Activated naive CD4-positive, alpha-beta T cell treated with anti-CD3 and anti-CD28 coated beads for 36 hours (primary cell): ENCODE measurements around the gene IGSF1. TPM values are rescaled to one million over a fixed set of nuclear protein-coding genes. Genes with fewer than 3 reads are reported as not detected.

Experiments used
- CTCF ChIA-PET: fragments of 350-600 bp; sonication (Branson Sonifier 250); formaldehyde crosslinking; loops from one replicate; lab custom pipeline; 2021; ENCODE audit warnings: antibody characterized with exemption; lab: Charles Lee
- DNase-seq: peaks from one replicate; pipeline ENCODE4 v3.0.0-alpha.2; 2020
- H3K27ac Mint-ChIP-seq: one replicate; pipeline ENCODE4 v1.8.0; 2021; ENCODE audit warnings: mild to moderate bottlenecking, mixed read lengths
- H3K27me3 Mint-ChIP-seq: one replicate; pipeline ENCODE4 v1.8.0; 2021; ENCODE audit warnings: low read depth, mixed read lengths
- H3K36me3 Mint-ChIP-seq: one replicate; pipeline ENCODE4 v1.8.0; 2021; ENCODE audit warnings: low read depth, mixed read lengths
- H3K4me1 Mint-ChIP-seq: one replicate; pipeline ENCODE4 v1.8.0; 2021; ENCODE audit warnings: low read depth, mixed read lengths
- H3K4me3 Mint-ChIP-seq: one replicate; pipeline ENCODE4 v1.8.0; 2021; ENCODE audit warnings: mild to moderate bottlenecking, moderate library complexity, mixed read lengths
- H3K9me3 Mint-ChIP-seq: one replicate; pipeline ENCODE4 v1.8.0; 2021; ENCODE audit warnings: mixed read lengths
- intact Hi-C: fragments of 100-400 bp; cut with micrococcal nuclease; formaldehyde crosslinking; loops from one replicate; pipeline ENCODE4 v1.15.1; 2023
- total RNA-seq, 2 experiments: library from RNA; stranded (reverse); gene quantifications; one replicate each; pipeline ENCODE4 v1.2.3, GENCODE V29; 2021

IGSF1 gene
- total RNA-seq, 2 experiments from 2014 or later, result not detected

DNA sequence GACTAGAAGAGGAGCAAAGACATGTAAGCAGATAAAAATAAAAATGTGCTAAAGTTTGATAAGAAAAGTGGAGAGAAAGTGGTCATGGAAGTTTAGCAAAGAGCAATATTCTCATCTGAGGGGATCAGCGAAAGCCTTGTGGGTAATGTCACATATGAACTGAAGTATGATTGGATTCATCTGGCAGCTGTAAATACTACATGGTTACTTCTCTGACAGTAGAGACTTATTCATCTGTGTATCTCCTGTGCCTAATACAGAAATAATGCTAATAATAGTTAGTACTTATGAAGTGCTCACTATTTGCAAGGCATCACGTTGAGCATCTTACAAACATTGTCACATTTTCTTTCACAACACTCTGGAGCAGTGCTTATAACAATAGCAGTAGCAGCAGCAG lies 8.9 kb upstream of the IGSF1 start:
- DNase-seq, result no peak
- Mint-ChIP-seq H3K27ac (no peak overlapping the region), H3K4me3 (no peak overlapping the region), H3K36me3 (no peaks in the 10 kb centered on the region), H3K4me1 (no peaks in the 10 kb centered on the region), H3K27me3 (no peaks in the 10 kb centered on the region), H3K9me3 (no peaks in the 10 kb centered on the region)
- intact Hi-C loops, result no loop called here
- CTCF ChIA-PET, result no interaction called here

DNA sequence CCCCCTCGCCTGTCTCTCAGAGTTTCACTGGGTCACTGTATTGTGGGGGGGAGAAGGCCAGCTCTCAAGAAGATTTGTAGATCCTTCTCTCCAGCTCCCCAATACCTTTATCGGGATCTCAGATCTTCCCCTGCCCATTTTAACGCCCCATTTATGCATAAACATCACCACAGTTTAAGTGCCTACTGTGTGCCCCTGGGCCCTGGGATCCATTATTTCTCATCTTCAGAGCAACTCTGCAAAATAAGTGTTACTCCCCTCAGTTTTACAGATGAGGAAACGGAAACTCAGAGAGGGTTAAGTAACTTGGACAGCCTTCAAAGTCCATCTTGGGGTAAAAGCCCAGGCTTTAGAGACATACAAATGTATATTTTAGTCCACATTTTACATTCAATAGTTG lies 421 bp upstream of the IGSF1 start:
- peaks cover 6% of the 10 kb centered on the region for H3K27me3 Mint-ChIP-seq
- CTCF ChIA-PET, result no interaction called here

GRCh38 chrX:131288188-131288587 lies 918 bp downstream of the IGSF1 start:
- Mint-ChIP-seq H3K9me3 (no peaks in the 10 kb centered on the region), H3K27ac (no peak overlapping the region), H3K27me3 (peaks cover 6% of the 10 kb centered on the region), H3K4me1 (no peaks in the 10 kb centered on the region), H3K4me3 (no peak overlapping the region), H3K36me3 (no peaks in the 10 kb centered on the region)
- DNase-seq, result no peak
- CTCF ChIA-PET, result no interaction called here
- intact Hi-C loops, result no loop called here

More for the DNA sequence above, 421 bp upstream of the IGSF1 start:
- H3K36me3 Mint-ChIP-seq, result no peaks in the 10 kb centered on the region
- no peak overlapping the region for H3K27ac Mint-ChIP-seq
- intact Hi-C loops, result no loop called here
- DNase-seq, result no peak
- no peak overlapping the region for H3K4me3 Mint-ChIP-seq
- no peaks in the 10 kb centered on the region for H3K9me3 Mint-ChIP-seq
- H3K4me1 Mint-ChIP-seq, result no peaks in the 10 kb centered on the region

- intact Hi-C loops, result no loop called here
- Mint-ChIP-seq H3K9me3 (no peaks in the 10 kb centered on the region), H3K27me3 (peaks cover 6% of the 10 kb centered on the region), H3K36me3 (no peaks in the 10 kb centered on the region), H3K4me3 (no peak overlapping the region), H3K27ac (no peak overlapping the region), H3K4me1 (no peaks in the 10 kb centered on the region)
- no peak for DNase-seq
- CTCF ChIA-PET, result no interaction called here
These were observed 1.4 kb downstream of the IGSF1 start for GRCh38 chrX:131287560-131288179.

GRCh38 chrX:131279617-131280016 lies 9.5 kb downstream of the IGSF1 start:
- no peaks in the 10 kb centered on the region for H3K9me3 Mint-ChIP-seq
- CTCF ChIA-PET, result no interaction called here
- H3K36me3 Mint-ChIP-seq, result no peaks in the 10 kb centered on the region
- intact Hi-C loops, result no loop called here
- no peaks in the 10 kb centered on the region for H3K4me1 Mint-ChIP-seq
- peaks cover 8% of the 10 kb centered on the region for H3K27me3 Mint-ChIP-seq
- H3K27ac Mint-ChIP-seq, result no peak overlapping the region
- DNase-seq, result no peak
- H3K4me3 Mint-ChIP-seq, result no peak overlapping the region

- intact Hi-C loops, result no loop called here
- CTCF ChIA-PET, result no interaction called here
- Mint-ChIP-seq H3K27ac (no peak overlapping the region), H3K4me3 (no peak overlapping the region), H3K4me1 (no peaks in the 10 kb centered on the region), H3K27me3 (peaks cover 8% of the 10 kb centered on the region), H3K9me3 (no peaks in the 10 kb centered on the region), H3K36me3 (no peaks in the 10 kb centered on the region)
- no peak for DNase-seq
These were observed 9.9 kb downstream of the IGSF1 start for GRCh38 chrX:131279197-131279596.

DNA sequence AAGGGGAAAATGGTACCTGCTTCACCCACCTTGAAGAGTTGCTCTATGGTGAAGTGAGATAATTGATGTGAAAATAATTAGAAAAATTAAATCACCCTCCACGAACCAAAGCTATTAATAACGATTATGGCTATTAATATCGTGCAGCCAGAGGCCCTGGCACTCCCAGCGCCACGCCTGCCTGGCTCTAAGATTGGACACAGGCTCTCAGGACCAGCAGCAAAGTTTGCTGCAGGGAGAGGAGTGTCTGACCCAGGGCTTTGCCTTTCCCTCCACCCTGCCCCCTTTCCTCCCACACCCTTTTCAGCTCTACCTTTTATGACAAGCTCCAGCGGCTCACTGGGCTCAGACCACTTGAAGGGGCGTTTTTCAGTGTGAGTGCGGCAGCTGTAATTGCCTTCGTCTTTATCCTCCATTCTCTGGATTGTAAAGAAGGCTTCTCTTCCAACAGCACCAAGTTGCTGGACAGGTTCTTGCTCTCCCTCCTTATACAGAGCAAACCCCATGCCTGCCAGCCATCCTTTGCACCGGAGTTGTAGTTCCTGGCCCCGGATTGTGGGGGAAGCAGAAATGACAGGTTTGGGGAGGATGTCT lies 11.5 kb downstream of the IGSF1 start:
- CTCF ChIA-PET, result no interaction called here
- no peak for DNase-seq
- H3K27me3 Mint-ChIP-seq, result peaks cover 8% of the 10 kb centered on the region
- H3K27ac Mint-ChIP-seq, result no peak overlapping the region
- H3K4me1 Mint-ChIP-seq, result no peaks in the 10 kb centered on the region
- H3K4me3 Mint-ChIP-seq, result no peak overlapping the region
- intact Hi-C loops, result no loop called here
- no peaks in the 10 kb centered on the region for H3K36me3 Mint-ChIP-seq
- H3K9me3 Mint-ChIP-seq, result no peaks in the 10 kb centered on the region

DNA sequence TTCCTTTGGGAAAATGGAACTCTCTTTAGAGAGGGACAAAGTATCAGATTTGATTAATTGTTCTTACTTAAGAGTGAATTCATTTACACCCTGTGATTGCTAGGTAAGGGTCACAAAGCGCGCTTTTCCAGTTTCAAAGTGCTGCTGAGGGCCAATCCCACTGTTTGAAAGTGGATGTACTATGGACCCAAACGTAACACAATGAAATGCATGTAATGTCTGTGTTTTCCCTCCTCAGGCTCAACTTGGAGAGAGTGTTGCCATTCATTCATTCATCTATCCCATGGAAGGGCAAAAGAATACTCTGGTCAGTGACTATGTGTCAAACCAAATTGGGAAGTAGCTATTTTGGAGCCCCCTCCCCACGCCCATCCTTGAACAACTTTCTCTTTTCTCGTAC lies 16.1 kb downstream of the IGSF1 start:
- intact Hi-C loops, result no loop called here
- DNase-seq, result no peak
- Mint-ChIP-seq H3K9me3 (no peaks in the 10 kb centered on the region), H3K27me3 (peaks cover 5% of the 10 kb centered on the region), H3K4me3 (no peak overlapping the region), H3K36me3 (no peaks in the 10 kb centered on the region), H3K4me1 (no peaks in the 10 kb centered on the region), H3K27ac (no peak overlapping the region)
- CTCF ChIA-PET, result interaction anchor here (1.6 kb wide), 1 partner anchor 10 kb away, joined by 3 read pairs; no protein-coding TSS in a partner anchor

DNA sequence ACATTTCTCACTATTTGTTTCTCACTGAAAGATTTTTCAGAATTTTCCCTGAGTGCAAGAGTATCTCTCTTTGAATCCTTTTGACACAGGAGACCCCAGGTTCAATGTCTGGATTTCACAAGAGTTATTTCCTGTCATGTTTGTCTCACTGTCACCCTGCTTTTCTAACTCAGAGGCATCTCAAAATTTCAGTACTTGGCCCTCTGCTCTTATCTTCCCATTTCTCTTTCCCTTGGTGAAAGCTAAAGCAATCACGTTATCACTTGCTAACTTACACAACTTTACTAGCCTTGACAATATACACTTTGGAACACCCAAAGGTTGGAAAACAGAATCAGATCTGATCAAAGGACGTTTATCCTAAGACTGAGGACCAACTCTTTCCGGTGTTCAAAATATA lies 17.3 kb downstream of the IGSF1 start:
- intact Hi-C loops, result no loop called here
- CTCF ChIA-PET, result no interaction called here
- Mint-ChIP-seq H3K4me1 (no peaks in the 10 kb centered on the region), H3K36me3 (no peaks in the 10 kb centered on the region), H3K4me3 (no peak overlapping the region), H3K27ac (no peak overlapping the region), H3K9me3 (no peaks in the 10 kb centered on the region), H3K27me3 (peaks cover 4% of the 10 kb centered on the region)
- DNase-seq, result no peak

GRCh38 chrX:131271274-131271673 lies 17.8 kb downstream of the IGSF1 start:
- CTCF ChIA-PET, result no interaction called here
- no peaks in the 10 kb centered on the region for H3K4me1 Mint-ChIP-seq
- DNase-seq, result no peak
- H3K27ac Mint-ChIP-seq, result no peak overlapping the region
- no peaks in the 10 kb centered on the region for H3K9me3 Mint-ChIP-seq
- intact Hi-C loops, result no loop called here
- H3K4me3 Mint-ChIP-seq, result no peak overlapping the region
- H3K27me3 Mint-ChIP-seq, result peaks cover 2% of the 10 kb centered on the region
- no peaks in the 10 kb centered on the region for H3K36me3 Mint-ChIP-seq

GRCh38 chrX:131270080-131270479 lies 19.0 kb downstream of the IGSF1 start:
- Mint-ChIP-seq H3K27me3 (peaks cover 2% of the 10 kb centered on the region), H3K4me1 (no peaks in the 10 kb centered on the region), H3K4me3 (no peak overlapping the region), H3K27ac (no peak overlapping the region), H3K9me3 (no peaks in the 10 kb centered on the region), H3K36me3 (no peaks in the 10 kb centered on the region)
- DNase-seq, result no peak
- CTCF ChIA-PET, result no interaction called here
- intact Hi-C loops, result no loop called here

- no peaks in the 10 kb centered on the region for H3K4me1 Mint-ChIP-seq
- H3K4me3 Mint-ChIP-seq, result no peak overlapping the region
- H3K36me3 Mint-ChIP-seq, result no peaks in the 10 kb centered on the region
- no peak overlapping the region for H3K27ac Mint-ChIP-seq
- no peak for DNase-seq
- peaks cover 5% of the 10 kb centered on the region for H3K27me3 Mint-ChIP-seq
- CTCF ChIA-PET, result no interaction called here
- no peaks in the 10 kb centered on the region for H3K9me3 Mint-ChIP-seq
- intact Hi-C loops, result no loop called here
These were observed 24.4 kb downstream of the IGSF1 start for GRCh38 chrX:131264665-131265064.

GRCh38 chrX:131264053-131264452 lies 25.1 kb downstream of the IGSF1 start:
- intact Hi-C loops, result no loop called here
- CTCF ChIA-PET, result no interaction called here

More at GRCh38 chrX:131264053-131264452, 25.1 kb downstream of the IGSF1 start:
- Mint-ChIP-seq H3K27me3 (peaks cover 5% of the 10 kb centered on the region), H3K9me3 (no peaks in the 10 kb centered on the region), H3K27ac (no peak overlapping the region), H3K36me3 (no peaks in the 10 kb centered on the region), H3K4me3 (no peak overlapping the region), H3K4me1 (no peaks in the 10 kb centered on the region)
- no peak for DNase-seq
